GM12878 (cell line): Measurements from ENCODE around the gene MYB.

ENCODE experiments used
- BRCA1 ChIP-seq: IDR thresholded peaks from 2 replicates; pipeline ENCODE4 v1.6.1; 2011; ENCODE audit warnings: low read depth, low read length, improper control_type of control experiment
- CTCF ChIP-seq, 3 experiments: IDR thresholded peaks in 2 of 3; conservative IDR thresholded peaks in 1 of 3; 2 replicates each; pipeline ENCODE4 v1.5.1; 2011; ENCODE audit warnings: low read depth in 3 of 3, low read length in 3 of 3, mild to moderate bottlenecking in 3 of 3, control low read depth in 2 of 3, moderate library complexity in 2 of 3, inconsistent platforms in 1 of 3, mixed read lengths in 1 of 3; ENCODE audit not compliant: control insufficient read depth in 2 of 3, insufficient read depth in 1 of 3; ENCODE audit errors: extremely low read depth in 1 of 3
- E4F1 ChIP-seq: fragments of 450-650 bp; IDR thresholded peaks from 2 replicates; pipeline ENCODE4 v1.6.1; 2018; ENCODE audit warnings: borderline replicate concordance, mild to moderate bottlenecking; ENCODE audit not compliant: partially characterized antibody
- EP300 ChIP-seq, 2 experiments: fragments of 150-350 bp in 1 of 2; IDR thresholded peaks; 2 replicates each; pipeline ENCODE4 v1.6.1; 2011 to 2012; ENCODE audit warnings: low read depth in 2 of 2, low read length in 2 of 2, borderline replicate concordance in 1 of 2, improper control_type of control experiment in 1 of 2, inconsistent platforms in 1 of 2; ENCODE audit not compliant: control insufficient read depth in 1 of 2
- ESRRA ChIP-seq: IDR thresholded peaks from 2 replicates; pipeline ENCODE4 v1.6.1; 2012; ENCODE audit warnings: mild to moderate bottlenecking, low read length, improper control_type of control experiment
- FOXM1 ChIP-seq: IDR thresholded peaks from 2 replicates; pipeline ENCODE4 v1.6.1; 2012; ENCODE audit warnings: low read depth, mild to moderate bottlenecking, inconsistent platforms, low read length, moderate library complexity
- MAX ChIP-seq: IDR thresholded peaks from 2 replicates; pipeline ENCODE4 v1.6.1; 2012; ENCODE audit warnings: low read depth, low read length, improper control_type of control experiment
- MEF2B ChIP-seq: fragments of 450-650 bp; IDR thresholded peaks from 2 replicates; pipeline ENCODE4 v1.6.1; 2018; ENCODE audit warnings: mild to moderate bottlenecking, moderate library complexity; ENCODE audit not compliant: partially characterized antibody, poor library complexity, severe bottlenecking
- PBX3 ChIP-seq: IDR thresholded peaks from 2 replicates; pipeline ENCODE4 v1.6.1; 2011; ENCODE audit warnings: mild to moderate bottlenecking, low read depth, low read length, moderate library complexity; ENCODE audit not compliant: insufficient replicate concordance
- POLR2AphosphoS5 ChIP-seq: IDR thresholded peaks from 2 replicates; pipeline ENCODE4 v1.6.1; 2011; ENCODE audit warnings: mild to moderate bottlenecking, low read length, inconsistent platforms
- YBX1 ChIP-seq: fragments of 450-650 bp; IDR thresholded peaks from 2 replicates; pipeline ENCODE4 v1.6.1; 2016; ENCODE audit warnings: antibody characterized with exemption
- ZNF217 ChIP-seq: fragments of 450-650 bp; IDR thresholded peaks from 2 replicates; pipeline ENCODE4 v1.6.1; 2017; ENCODE audit warnings: antibody characterized with exemption, mild to moderate bottlenecking
- ZZZ3 ChIP-seq: IDR thresholded peaks from 2 replicates; pipeline ENCODE4 v1.6.1; 2011; ENCODE audit warnings: low read depth; ENCODE audit not compliant: control insufficient read depth, insufficient read length

- no peak for TF ChIP-seq BRCA1
- no peak for TF ChIP-seq CTCF (IDR thresholded peaks at IDR 0.05 in 2 of 3, conservative IDR thresholded peaks at IDR 0.05 in 1 of 3; ENCODE audit: control insufficient read depth in 2 of 3, extremely low read depth in 1 of 3, insufficient read depth in 1 of 3, low read depth in 3 of 3, low read length in 3 of 3)
- TF ChIP-seq MEF2B: no peak
- TF ChIP-seq FOXM1: no peak
- no peak for TF ChIP-seq YBX1
- TF ChIP-seq E4F1: no peak
- peak in 1 of 2 experiments; percentile 46; a peak in 1 of 4 replicates for TF ChIP-seq EP300 (IDR thresholded peaks at IDR 0.05; ENCODE audit: borderline replicate concordance in 1 of 2, control insufficient read depth in 1 of 2, low read depth in 2 of 2, low read length in 2 of 2)
- TF ChIP-seq POLR2AphosphoS5: no peak
- TF ChIP-seq ZZZ3: no peak
- TF ChIP-seq PBX3: no peak
- no peak for TF ChIP-seq MAX
- TF ChIP-seq ESRRA: no peak
- no peak for TF ChIP-seq ZNF217
Measured at GRCh38 chr6:135141728-135142127, 39.4 kb upstream of the MYB start.
